HEK293 (cell line): ENCODE data around the gene FBXO33.

Experiments used
- CTCF ChIA-PET: fragments of 350-600 bp; formaldehyde crosslinking; extraction: SDS; loops from one replicate; lab custom pipeline; 2021; ENCODE audit warnings: antibody characterized with exemption; lab: Yijun Ruan, JAX
- POLR2A ChIA-PET: fragments of 300-600 bp; formaldehyde crosslinking; extraction: SDS; loops from one replicate; lab custom pipeline; 2020; ENCODE audit warnings: antibody characterized with exemption, inconsistent platforms; lab: Yijun Ruan, JAX
- H3K27ac ChIP-seq: fragments of 200-500 bp; sonication (Bioruptor generic); 2 replicates; pipeline ENCODE4 v1.5.1; 2014; ENCODE audit warnings: low read depth, low read length, control low read depth, inconsistent platforms; ENCODE audit errors: extremely low read depth
- H3K36me3 ChIP-seq, 2 experiments: fragments of 200-500 bp in 1 of 2; sonication (Bioruptor generic) in 1 of 2; 1 replicate in 1 of 2; 2 replicates in 1 of 2; pipeline ENCODE4 v1.5.1; 2014 to 2017; ENCODE audit warnings: inconsistent platforms in 2 of 2, low read length in 2 of 2; ENCODE audit not compliant: control insufficient read depth in 2 of 2, insufficient read depth in 1 of 2
- H3K4me1 ChIP-seq: fragments of 200-500 bp; sonication (Bioruptor generic); 2 replicates; pipeline ENCODE4 v1.5.1; 2014; ENCODE audit warnings: mild to moderate bottlenecking, low read length, inconsistent platforms; ENCODE audit not compliant: control insufficient read depth, insufficient read depth
- H3K4me3 ChIP-seq: 2 replicates; pipeline ENCODE4 v1.5.1; 2011; ENCODE audit warnings: low read depth, mild to moderate bottlenecking, control low read depth, low read length, moderate library complexity
- H3K9me3 ChIP-seq: fragments of 200-500 bp; sonication (Bioruptor generic); 2 replicates; pipeline ENCODE4 v1.5.1; 2014; ENCODE audit warnings: low read depth, low read length, inconsistent platforms; ENCODE audit not compliant: control insufficient read depth, insufficient read depth
- FEZF1 ChIP-seq: fragments of 450-650 bp; formaldehyde crosslinking; IDR thresholded peaks from 2 replicates; pipeline ENCODE4 v1.5.1; 2016; ENCODE audit warnings: missing biosample characterization, missing genetic modification characterization
- KLF1 ChIP-seq: fragments of 450-650 bp; formaldehyde crosslinking; IDR thresholded peaks from 2 replicates; pipeline ENCODE4 v1.5.1; 2016; ENCODE audit warnings: missing biosample characterization, missing genetic modification characterization
- KLF16 ChIP-seq: fragments of 450-650 bp; formaldehyde crosslinking; IDR thresholded peaks from 2 replicates; pipeline ENCODE4 v1.5.1; 2017; ENCODE audit warnings: missing biosample characterization, missing genetic modification characterization
- KLF8 ChIP-seq: fragments of 450-650 bp; formaldehyde crosslinking; IDR thresholded peaks from 2 replicates; pipeline ENCODE4 v1.5.1; 2016; ENCODE audit warnings: missing biosample characterization, missing genetic modification characterization
- OSR2 ChIP-seq: fragments of 450-650 bp; formaldehyde crosslinking; IDR thresholded peaks from 2 replicates; pipeline ENCODE4 v1.5.1; 2016; ENCODE audit warnings: missing biosample characterization, missing genetic modification characterization
- SP3 ChIP-seq: fragments of 450-650 bp; formaldehyde crosslinking; IDR thresholded peaks from 2 replicates; pipeline ENCODE4 v1.5.1; 2016; ENCODE audit warnings: missing biosample characterization, missing genetic modification characterization
- ZBTB8A ChIP-seq: fragments of 450-650 bp; formaldehyde crosslinking; IDR thresholded peaks from 2 replicates; pipeline ENCODE4 v1.5.1; 2016; ENCODE audit warnings: missing biosample characterization, missing genetic modification characterization
- ZNF114 ChIP-seq: fragments of 450-650 bp; formaldehyde crosslinking; IDR thresholded peaks from 2 replicates; pipeline ENCODE4 v1.5.0; 2017; ENCODE audit warnings: missing biosample characterization, missing genetic modification characterization
- ZNF146 ChIP-seq: fragments of 450-650 bp; formaldehyde crosslinking; IDR thresholded peaks from 2 replicates; pipeline ENCODE4 v1.5.1; 2016; ENCODE audit warnings: missing biosample characterization, missing genetic modification characterization
- ZNF2 ChIP-seq: fragments of 450-650 bp; formaldehyde crosslinking; IDR thresholded peaks from 2 replicates; pipeline ENCODE4 v1.5.1; 2016; ENCODE audit warnings: missing biosample characterization, missing genetic modification characterization
- ZNF311 ChIP-seq: fragments of 450-650 bp; formaldehyde crosslinking; IDR thresholded peaks from 2 replicates; pipeline ENCODE4 v1.5.1; 2017; ENCODE audit warnings: missing biosample characterization, missing genetic modification characterization, borderline replicate concordance
- ZNF664 ChIP-seq: fragments of 450-650 bp; formaldehyde crosslinking; IDR thresholded peaks from 2 replicates; pipeline ENCODE4 v1.5.1; 2016; ENCODE audit warnings: missing biosample characterization, missing genetic modification characterization
- TF ChIP-seq, protein P1 (sequence below): fragments of 450-650 bp; formaldehyde crosslinking; IDR thresholded peaks from 2 replicates; pipeline ENCODE4 v1.5.1; 2016; ENCODE audit warnings: missing biosample characterization, missing genetic modification characterization, low read depth
- TF ChIP-seq, protein P2 (sequence below): fragments of 450-650 bp; formaldehyde crosslinking; IDR thresholded peaks from 2 replicates; pipeline ENCODE4 v1.5.1; 2017; ENCODE audit warnings: missing biosample characterization, missing genetic modification characterization
- TF ChIP-seq, protein P3 (sequence below): IDR thresholded peaks from 2 replicates; pipeline ENCODE4 v1.6.1; 2011; ENCODE audit warnings: mild to moderate bottlenecking, low read depth, low read length, borderline replicate concordance
- TF ChIP-seq, protein P4 (sequence below): fragments of 450-650 bp; formaldehyde crosslinking; IDR thresholded peaks from 2 replicates; pipeline ENCODE4 v1.5.1; 2017; ENCODE audit warnings: missing biosample characterization, missing genetic modification characterization
- TF ChIP-seq, protein P5 (sequence below): fragments of 450-650 bp; formaldehyde crosslinking; IDR thresholded peaks from 2 replicates; pipeline ENCODE4 v1.5.1; 2016; ENCODE audit warnings: missing biosample characterization, missing genetic modification characterization
- TF ChIP-seq, protein P6 (sequence below): sonication (generic); formaldehyde crosslinking; IDR thresholded peaks from 2 replicates; pipeline ENCODE4 v1.8.1; 2022; ENCODE audit warnings: mild to moderate bottlenecking, moderate library complexity, missing genetic modification reagents
- TF ChIP-seq, protein P7 (sequence below): fragments of 450-650 bp; formaldehyde crosslinking; IDR thresholded peaks from 2 replicates; pipeline ENCODE4 v1.5.1; 2017; ENCODE audit warnings: missing biosample characterization, missing genetic modification characterization

FBXO33 gene

DNA sequence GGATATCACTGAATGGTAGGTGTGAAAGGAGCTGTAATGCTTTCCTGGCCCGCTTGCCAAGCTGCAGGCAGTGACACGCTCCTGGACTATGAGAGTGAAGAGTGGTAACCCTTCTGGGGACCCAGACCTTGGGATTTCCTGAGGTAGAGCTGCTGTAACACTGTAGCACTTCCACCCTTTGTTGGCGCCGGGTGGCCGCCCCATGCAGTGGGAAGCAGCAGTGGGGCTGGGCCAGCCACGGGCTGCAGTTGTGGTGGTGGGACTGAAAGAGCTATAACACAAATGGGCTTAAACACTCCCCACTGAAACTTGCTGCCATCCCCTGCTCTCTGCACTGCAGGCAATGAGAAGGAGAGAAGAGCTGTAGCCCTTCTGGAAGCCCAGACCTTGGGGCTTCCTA, 9.6 kb upstream of the FBXO33 start:
- CTCF ChIA-PET: interaction anchor here (0.7 to 1.0 kb wide), 2 partner anchors 15 to 966 kb away, joined by 3 read pairs; no protein-coding TSS in a partner anchor
- Histone ChIP-seq H3K4me3 (no peak overlapping the region), H3K9me3 (no peaks in the 10 kb centered on the region), H3K4me1 (no peaks in the 10 kb centered on the region), H3K36me3 (no peaks in the 10 kb centered on the region), H3K27ac (no peak overlapping the region)
- POLR2A ChIA-PET: no interaction called here
- TF ChIP-seq SP3 (tag by site-specific recombination) (no peak), ZNF2 (tag by site-specific recombination) (no peak), KLF8 (tag by site-specific recombination) (no peak), KLF1 (tag by site-specific recombination) (no peak), ZBTB8A (no peak), FEZF1 (tag by site-specific recombination) (no peak), KLF16 (tag by site-specific recombination) (no peak), ZNF114 (tag by site-specific recombination) (no peak)
- TF ChIP-seq, protein P1, sequence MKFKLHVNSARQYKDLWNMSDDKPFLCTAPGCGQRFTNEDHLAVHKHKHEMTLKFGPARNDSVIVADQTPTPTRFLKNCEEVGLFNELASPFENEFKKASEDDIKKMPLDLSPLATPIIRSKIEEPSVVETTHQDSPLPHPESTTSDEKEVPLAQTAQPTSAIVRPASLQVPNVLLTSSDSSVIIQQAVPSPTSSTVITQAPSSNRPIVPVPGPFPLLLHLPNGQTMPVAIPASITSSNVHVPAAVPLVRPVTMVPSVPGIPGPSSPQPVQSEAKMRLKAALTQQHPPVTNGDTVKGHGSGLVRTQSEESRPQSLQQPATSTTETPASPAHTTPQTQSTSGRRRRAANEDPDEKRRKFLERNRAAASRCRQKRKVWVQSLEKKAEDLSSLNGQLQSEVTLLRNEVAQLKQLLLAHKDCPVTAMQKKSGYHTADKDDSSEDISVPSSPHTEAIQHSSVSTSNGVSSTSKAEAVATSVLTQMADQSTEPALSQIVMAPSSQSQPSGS: no peak
- TF ChIP-seq, protein P2, sequence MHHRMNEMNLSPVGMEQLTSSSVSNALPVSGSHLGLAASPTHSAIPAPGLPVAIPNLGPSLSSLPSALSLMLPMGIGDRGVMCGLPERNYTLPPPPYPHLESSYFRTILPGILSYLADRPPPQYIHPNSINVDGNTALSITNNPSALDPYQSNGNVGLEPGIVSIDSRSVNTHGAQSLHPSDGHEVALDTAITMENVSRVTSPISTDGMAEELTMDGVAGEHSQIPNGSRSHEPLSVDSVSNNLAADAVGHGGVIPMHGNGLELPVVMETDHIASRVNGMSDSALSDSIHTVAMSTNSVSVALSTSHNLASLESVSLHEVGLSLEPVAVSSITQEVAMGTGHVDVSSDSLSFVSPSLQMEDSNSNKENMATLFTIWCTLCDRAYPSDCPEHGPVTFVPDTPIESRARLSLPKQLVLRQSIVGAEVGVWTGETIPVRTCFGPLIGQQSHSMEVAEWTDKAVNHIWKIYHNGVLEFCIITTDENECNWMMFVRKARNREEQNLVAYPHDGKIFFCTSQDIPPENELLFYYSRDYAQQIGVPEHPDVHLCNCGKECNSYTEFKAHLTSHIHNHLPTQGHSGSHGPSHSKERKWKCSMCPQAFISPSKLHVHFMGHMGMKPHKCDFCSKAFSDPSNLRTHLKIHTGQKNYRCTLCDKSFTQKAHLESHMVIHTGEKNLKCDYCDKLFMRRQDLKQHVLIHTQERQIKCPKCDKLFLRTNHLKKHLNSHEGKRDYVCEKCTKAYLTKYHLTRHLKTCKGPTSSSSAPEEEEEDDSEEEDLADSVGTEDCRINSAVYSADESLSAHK (tag by site-specific recombination): no peak
- TF ChIP-seq, protein P3, sequence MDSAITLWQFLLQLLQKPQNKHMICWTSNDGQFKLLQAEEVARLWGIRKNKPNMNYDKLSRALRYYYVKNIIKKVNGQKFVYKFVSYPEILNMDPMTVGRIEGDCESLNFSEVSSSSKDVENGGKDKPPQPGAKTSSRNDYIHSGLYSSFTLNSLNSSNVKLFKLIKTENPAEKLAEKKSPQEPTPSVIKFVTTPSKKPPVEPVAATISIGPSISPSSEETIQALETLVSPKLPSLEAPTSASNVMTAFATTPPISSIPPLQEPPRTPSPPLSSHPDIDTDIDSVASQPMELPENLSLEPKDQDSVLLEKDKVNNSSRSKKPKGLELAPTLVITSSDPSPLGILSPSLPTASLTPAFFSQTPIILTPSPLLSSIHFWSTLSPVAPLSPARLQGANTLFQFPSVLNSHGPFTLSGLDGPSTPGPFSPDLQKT: no peak
- TF ChIP-seq, protein P4, sequence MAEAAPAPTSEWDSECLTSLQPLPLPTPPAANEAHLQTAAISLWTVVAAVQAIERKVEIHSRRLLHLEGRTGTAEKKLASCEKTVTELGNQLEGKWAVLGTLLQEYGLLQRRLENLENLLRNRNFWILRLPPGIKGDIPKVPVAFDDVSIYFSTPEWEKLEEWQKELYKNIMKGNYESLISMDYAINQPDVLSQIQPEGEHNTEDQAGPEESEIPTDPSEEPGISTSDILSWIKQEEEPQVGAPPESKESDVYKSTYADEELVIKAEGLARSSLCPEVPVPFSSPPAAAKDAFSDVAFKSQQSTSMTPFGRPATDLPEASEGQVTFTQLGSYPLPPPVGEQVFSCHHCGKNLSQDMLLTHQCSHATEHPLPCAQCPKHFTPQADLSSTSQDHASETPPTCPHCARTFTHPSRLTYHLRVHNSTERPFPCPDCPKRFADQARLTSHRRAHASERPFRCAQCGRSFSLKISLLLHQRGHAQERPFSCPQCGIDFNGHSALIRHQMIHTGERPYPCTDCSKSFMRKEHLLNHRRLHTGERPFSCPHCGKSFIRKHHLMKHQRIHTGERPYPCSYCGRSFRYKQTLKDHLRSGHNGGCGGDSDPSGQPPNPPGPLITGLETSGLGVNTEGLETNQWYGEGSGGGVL (tag by site-specific recombination): no peak
- TF ChIP-seq, protein P5, sequence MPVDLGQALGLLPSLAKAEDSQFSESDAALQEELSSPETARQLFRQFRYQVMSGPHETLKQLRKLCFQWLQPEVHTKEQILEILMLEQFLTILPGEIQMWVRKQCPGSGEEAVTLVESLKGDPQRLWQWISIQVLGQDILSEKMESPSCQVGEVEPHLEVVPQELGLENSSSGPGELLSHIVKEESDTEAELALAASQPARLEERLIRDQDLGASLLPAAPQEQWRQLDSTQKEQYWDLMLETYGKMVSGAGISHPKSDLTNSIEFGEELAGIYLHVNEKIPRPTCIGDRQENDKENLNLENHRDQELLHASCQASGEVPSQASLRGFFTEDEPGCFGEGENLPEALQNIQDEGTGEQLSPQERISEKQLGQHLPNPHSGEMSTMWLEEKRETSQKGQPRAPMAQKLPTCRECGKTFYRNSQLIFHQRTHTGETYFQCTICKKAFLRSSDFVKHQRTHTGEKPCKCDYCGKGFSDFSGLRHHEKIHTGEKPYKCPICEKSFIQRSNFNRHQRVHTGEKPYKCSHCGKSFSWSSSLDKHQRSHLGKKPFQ (tag by site-specific recombination): no peak

DNA sequence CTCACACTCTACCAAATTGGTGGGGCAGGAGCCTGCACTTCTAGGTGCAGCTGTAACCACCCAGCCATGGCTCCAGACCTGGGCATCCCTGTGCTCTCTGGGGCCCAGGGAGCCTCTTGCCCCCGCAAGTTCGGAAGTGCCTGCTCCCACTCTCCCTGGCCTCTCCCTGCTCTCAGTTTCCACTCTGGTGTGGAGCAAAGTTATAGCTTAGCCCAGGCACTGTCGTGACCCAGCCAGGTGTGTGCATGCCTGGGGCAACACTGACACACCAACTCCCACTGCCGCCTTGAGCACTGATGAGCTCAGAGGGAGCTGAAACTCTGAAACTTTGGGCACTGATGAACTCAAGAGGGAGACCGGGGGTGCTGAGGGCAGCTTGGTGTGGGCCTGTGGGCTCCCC, 8.7 kb upstream of the FBXO33 start:
- CTCF ChIA-PET: interaction anchor here (0.5 to 1.0 kb wide), 2 partner anchors 14 to 354 kb away, joined by 3 to 5 read pairs; no protein-coding TSS in a partner anchor
- Histone ChIP-seq H3K36me3 (no peaks in the 10 kb centered on the region), H3K4me3 (no peak overlapping the region), H3K4me1 (no peaks in the 10 kb centered on the region), H3K9me3 (no peaks in the 10 kb centered on the region), H3K27ac (no peak overlapping the region)
- POLR2A ChIA-PET: interaction anchor here (1.1 kb wide), 1 partner anchor 9 kb away, joined by 4 read pairs; the partner anchor contains the start of gene FBXO33
- TF ChIP-seq, protein P6, sequence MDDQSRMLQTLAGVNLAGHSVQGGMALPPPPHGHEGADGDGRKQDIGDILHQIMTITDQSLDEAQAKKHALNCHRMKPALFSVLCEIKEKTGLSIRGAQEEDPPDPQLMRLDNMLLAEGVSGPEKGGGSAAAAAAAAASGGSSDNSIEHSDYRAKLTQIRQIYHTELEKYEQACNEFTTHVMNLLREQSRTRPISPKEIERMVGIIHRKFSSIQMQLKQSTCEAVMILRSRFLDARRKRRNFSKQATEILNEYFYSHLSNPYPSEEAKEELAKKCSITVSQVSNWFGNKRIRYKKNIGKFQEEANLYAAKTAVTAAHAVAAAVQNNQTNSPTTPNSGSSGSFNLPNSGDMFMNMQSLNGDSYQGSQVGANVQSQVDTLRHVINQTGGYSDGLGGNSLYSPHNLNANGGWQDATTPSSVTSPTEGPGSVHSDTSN (CRISPR knock-in tag): no peak
- TF ChIP-seq, protein P7, sequence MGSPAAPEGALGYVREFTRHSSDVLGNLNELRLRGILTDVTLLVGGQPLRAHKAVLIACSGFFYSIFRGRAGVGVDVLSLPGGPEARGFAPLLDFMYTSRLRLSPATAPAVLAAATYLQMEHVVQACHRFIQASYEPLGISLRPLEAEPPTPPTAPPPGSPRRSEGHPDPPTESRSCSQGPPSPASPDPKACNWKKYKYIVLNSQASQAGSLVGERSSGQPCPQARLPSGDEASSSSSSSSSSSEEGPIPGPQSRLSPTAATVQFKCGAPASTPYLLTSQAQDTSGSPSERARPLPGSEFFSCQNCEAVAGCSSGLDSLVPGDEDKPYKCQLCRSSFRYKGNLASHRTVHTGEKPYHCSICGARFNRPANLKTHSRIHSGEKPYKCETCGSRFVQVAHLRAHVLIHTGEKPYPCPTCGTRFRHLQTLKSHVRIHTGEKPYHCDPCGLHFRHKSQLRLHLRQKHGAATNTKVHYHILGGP: no peak
- TF ChIP-seq ZNF664 (tag by site-specific recombination): no peak
- no peak for TF ChIP-seq OSR2 (tag by site-specific recombination)
- no peak for TF ChIP-seq ZNF311 (tag by site-specific recombination)
- TF ChIP-seq ZNF146 (tag by site-specific recombination): no peak
